Endothelial cell (in vitro differentiated cells): ENCODE measurements around the gene DHRS3. TPM values are rescaled to one million over a fixed set of nuclear protein-coding genes. Genes with fewer than 3 reads are reported as not detected.

Experiments
- DNase-seq: peaks from one replicate; pipeline ENCODE4 v3.0.0; 2021; ENCODE audit warnings: low spot score
- H3K27ac Mint-ChIP-seq: one replicate; pipeline ENCODE4 v1.8.0; 2021; ENCODE audit warnings: mixed read lengths, inconsistent platforms; ENCODE audit not compliant: unreplicated experiment
- H3K27me3 Mint-ChIP-seq: one replicate; pipeline ENCODE4 v1.8.0; 2021; ENCODE audit warnings: mild to moderate bottlenecking, moderate library complexity, mixed read lengths, inconsistent platforms; ENCODE audit not compliant: unreplicated experiment
- H3K36me3 Mint-ChIP-seq: one replicate; pipeline ENCODE4 v1.8.0; 2021; ENCODE audit warnings: mild to moderate bottlenecking, low read depth, mixed read lengths, inconsistent platforms; ENCODE audit not compliant: unreplicated experiment
- H3K4me1 Mint-ChIP-seq: one replicate; pipeline ENCODE4 v1.8.0; 2021; ENCODE audit warnings: mild to moderate bottlenecking, mixed read lengths, inconsistent platforms; ENCODE audit not compliant: unreplicated experiment
- H3K4me3 Mint-ChIP-seq: one replicate; pipeline ENCODE4 v1.8.0; 2021; ENCODE audit warnings: mild to moderate bottlenecking, mixed read lengths, inconsistent platforms; ENCODE audit not compliant: unreplicated experiment
- H3K9me3 Mint-ChIP-seq: one replicate; pipeline ENCODE4 v1.8.0; 2021; ENCODE audit warnings: mixed read lengths, inconsistent platforms; ENCODE audit not compliant: unreplicated experiment
- total RNA-seq: library from RNA; stranded (reverse); fragmentation: NEBNext Ultra II Directional; extraction: Animal tissue kit (Norgen Biotek cat#: 25700); gene quantifications from one replicate; pipeline ENCODE4 v1.2.1, GENCODE V29; 2021; ENCODE audit not compliant: unreplicated experiment
- TF ChIP-seq, protein P1 (sequence below): fragments of 200-600 bp; sonication (generic); IDR thresholded peaks from one replicate; pipeline ENCODE4 v1.5.0; 2021; ENCODE audit warnings: antibody characterized with exemption; ENCODE audit not compliant: unreplicated experiment

Gene DHRS3
- total RNA-seq, 1 donor from 2014 or later = 5.7 TPM

DNA sequence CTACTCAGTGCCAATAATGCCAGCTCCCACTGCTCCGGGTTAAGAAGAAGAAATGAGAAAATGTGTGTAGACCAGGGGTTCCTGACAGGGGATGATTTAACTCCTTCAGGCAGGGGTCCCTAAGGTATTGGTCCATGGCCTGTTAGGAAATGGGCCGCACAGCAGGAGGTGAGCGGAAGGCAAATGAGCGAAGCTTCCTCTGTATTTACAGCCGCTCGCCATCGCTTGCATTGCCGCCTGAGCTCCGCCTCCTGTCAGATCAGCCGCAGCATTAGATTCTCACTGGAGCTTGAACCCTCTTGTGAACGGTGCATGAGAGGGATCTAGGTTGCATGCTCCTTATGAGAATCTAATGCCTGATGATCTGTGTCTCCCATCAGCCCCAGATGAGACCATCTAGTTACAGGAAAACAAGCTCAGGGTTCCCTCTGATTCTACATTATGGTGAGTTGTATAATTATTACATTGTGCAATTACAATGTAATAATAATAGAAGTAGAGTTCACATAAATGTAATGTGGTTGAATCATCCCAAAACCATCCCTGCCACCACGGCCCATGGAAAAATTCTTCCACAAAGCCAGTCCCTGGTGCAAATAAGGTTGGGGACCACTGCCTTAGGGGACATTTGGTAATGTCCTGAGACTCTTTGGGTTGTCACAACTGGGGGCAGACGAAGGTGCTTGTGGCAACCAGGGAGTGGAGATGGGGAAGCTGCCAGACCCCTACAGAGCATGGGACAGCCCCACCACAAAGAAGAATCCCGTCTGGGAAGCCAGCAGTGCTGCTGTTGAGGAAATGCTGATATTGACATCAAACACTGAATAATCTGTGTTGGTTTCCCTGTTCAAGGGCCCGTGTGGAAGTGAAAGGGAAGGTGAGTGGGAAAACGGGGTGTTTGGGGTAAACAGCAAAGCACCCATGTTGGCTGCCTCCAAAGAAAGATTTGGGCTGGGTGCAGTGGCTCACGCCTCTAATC lies 60.8 kb downstream of the DHRS3 start:
- Mint-ChIP-seq H3K27ac (no peak overlapping the region), H3K9me3 (peaks cover under 1% of the 10 kb centered on the region)

DNA sequence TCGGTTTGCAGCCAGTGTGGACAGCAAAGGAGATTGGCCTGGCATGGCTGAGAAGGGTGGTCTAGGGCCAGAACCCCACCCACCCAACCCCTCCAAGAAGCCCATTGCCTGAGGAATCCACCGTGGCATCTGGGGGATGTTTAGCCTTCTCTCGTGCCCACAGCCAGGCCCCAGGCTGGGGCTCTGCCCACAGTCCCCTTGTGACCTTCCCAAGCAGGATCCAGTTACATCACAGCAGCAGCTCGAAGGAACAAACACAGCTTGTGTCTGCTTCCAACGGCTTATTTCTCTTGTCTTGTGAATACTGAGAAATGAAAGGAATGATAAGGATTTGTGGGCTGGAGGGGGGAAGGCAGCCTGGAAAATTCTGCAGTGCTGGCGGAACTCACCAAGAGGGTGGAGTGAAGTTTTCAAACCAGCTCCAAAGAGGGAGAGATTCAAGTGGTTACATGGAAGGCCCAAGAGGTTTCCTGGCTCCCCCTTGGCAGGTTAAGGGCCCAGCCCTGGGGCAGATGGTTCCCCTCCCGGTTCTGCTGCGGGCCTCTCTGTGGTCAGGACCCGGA lies 61.6 kb downstream of the DHRS3 start:
- H3K36me3 Mint-ChIP-seq = no peaks in the 10 kb centered on the region
- H3K27me3 Mint-ChIP-seq = peaks cover 3% of the 10 kb centered on the region
- no peak overlapping the region for H3K27ac Mint-ChIP-seq
- no peaks in the 10 kb centered on the region for H3K9me3 Mint-ChIP-seq
- TF ChIP-seq, protein P1, sequence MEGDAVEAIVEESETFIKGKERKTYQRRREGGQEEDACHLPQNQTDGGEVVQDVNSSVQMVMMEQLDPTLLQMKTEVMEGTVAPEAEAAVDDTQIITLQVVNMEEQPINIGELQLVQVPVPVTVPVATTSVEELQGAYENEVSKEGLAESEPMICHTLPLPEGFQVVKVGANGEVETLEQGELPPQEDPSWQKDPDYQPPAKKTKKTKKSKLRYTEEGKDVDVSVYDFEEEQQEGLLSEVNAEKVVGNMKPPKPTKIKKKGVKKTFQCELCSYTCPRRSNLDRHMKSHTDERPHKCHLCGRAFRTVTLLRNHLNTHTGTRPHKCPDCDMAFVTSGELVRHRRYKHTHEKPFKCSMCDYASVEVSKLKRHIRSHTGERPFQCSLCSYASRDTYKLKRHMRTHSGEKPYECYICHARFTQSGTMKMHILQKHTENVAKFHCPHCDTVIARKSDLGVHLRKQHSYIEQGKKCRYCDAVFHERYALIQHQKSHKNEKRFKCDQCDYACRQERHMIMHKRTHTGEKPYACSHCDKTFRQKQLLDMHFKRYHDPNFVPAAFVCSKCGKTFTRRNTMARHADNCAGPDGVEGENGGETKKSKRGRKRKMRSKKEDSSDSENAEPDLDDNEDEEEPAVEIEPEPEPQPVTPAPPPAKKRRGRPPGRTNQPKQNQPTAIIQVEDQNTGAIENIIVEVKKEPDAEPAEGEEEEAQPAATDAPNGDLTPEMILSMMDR = no peak
- no peak overlapping the region for H3K4me3 Mint-ChIP-seq
- peaks cover 7% of the 10 kb centered on the region for H3K4me1 Mint-ChIP-seq
- DNase-seq = no peak

More for the DNA sequence above, 60.8 kb downstream of the DHRS3 start:
- peaks cover 4% of the 10 kb centered on the region for H3K4me1 Mint-ChIP-seq
- TF ChIP-seq, protein P1 = no peak
- no peak for DNase-seq
- H3K27me3 Mint-ChIP-seq = peaks cover 3% of the 10 kb centered on the region
- H3K36me3 Mint-ChIP-seq = no peaks in the 10 kb centered on the region
- no peak overlapping the region for H3K4me3 Mint-ChIP-seq

DNA sequence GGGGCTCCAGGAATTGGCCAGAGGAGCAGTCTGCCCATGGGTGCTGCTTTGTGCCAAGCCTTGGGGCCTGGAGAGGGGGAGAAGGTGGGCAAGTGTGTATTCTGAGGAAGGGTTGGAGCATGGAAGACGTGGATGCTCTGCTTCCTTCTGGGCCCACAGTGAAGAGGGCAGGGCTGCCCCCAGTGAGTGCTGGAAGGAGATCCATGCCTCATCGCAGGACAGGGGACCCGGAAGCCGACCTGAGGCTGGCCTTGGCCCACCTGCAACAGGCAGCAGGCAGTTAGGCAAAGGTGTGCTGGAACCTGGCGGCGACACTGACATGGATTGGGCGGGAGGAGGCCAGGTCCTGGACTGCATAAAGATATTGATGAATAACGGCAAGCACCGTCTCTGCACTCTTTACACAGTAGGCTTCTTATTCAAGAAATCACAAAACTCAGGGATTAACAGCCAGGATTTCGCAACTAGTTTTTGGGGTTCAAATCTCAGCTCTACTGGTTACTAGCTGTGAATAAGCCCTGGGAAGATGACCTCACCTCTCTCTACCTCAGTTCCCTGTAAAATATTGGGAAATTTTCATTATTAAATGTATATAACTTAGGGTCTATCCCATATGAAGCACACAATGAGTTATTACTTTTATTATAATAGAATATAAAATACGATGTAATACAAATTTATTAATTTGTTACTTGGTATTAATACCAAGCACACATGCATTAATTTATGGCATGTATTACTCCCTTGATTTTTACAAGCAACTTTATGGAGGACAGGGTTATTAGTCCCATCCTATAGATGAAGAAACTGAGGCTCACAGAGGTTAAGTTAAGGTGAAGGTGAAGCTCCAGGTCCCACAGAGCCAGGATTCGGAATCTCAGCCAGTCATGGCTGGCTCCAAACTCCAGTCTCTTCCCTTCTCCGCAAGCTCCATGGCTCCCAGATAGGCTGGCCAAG lies 62.3 kb downstream of the DHRS3 start:
- H3K27ac Mint-ChIP-seq = no peak overlapping the region
- no peak for DNase-seq
- no peaks in the 10 kb centered on the region for H3K36me3 Mint-ChIP-seq

DNA sequence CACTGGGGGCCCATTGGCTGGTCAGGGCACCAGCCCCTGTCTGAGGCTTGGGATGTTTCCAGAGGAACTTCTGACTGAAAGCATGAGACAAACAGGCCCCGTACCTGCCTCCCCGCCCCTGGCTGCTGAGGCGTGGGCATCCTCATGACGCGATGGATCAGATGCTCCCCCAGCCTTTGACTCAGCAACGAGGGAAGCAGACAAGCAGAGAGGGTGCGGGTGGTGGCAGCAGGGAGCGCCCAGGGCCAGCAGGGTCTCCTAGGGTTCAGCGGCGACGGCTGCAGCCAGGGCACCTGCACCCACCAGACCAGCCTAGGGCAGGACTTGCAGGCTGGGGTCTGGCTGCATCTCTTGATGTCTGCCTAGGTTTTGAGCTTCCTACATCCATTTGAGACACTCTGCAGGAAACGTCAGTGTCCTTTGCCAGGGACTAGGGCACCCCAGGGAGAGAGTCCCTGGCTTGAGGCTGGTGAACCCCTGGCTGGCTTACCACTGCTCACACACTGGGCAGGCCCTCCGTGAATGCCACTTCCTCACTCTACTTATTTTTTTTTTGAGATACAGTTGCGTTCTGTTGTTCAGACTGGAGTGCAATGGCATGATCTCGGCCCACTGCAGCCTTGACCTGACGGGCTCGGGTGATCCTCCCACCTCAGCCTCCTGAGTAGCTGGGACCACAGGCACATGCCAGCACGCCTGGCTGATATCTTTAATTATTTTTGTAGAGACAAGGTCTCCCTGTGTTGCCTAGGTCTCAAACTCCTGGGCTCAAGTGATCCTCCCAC lies 63.3 kb downstream of the DHRS3 start:
- no peak overlapping the region for H3K27ac Mint-ChIP-seq
- TF ChIP-seq, protein P1 = no peak

More for the DNA sequence above, 62.3 kb downstream of the DHRS3 start:
- peaks cover 7% of the 10 kb centered on the region for H3K4me1 Mint-ChIP-seq
- H3K27me3 Mint-ChIP-seq = peaks cover 3% of the 10 kb centered on the region
- H3K9me3 Mint-ChIP-seq = no peaks in the 10 kb centered on the region
- TF ChIP-seq, protein P1 = no peak
- H3K4me3 Mint-ChIP-seq = no peak overlapping the region

More for the DNA sequence above, 63.3 kb downstream of the DHRS3 start:
- Mint-ChIP-seq H3K4me3 (no peak overlapping the region), H3K4me1 (peaks cover 7% of the 10 kb centered on the region), H3K27me3 (peaks cover 2% of the 10 kb centered on the region), H3K9me3 (no peaks in the 10 kb centered on the region), H3K36me3 (peaks cover 3% of the 10 kb centered on the region)
- DNase-seq = no peak
